A673 (cell line): ENCODE data around the gene BMP8A. TPM values are rescaled to one million over a fixed set of nuclear protein-coding genes. Genes with fewer than 3 reads are reported as not detected.

Experiments used
- BruUV-seq: library from RNA; stranded (reverse); fragments of 400-500 nt; replicated peaks from 2 replicates; lab custom pipeline; 2021; lab: Mats Ljungman, UMichigan
- CTCF ChIA-PET: fragments of 300-600 bp; sonication (Branson Sonifier 250); formaldehyde crosslinking; loops from one replicate; lab custom pipeline; 2022; ENCODE audit warnings: antibody characterized with exemption; lab: Charles Lee
- POLR2A ChIA-PET: fragments of 300-600 bp; sonication (Branson Sonifier 250); formaldehyde crosslinking; loops from one replicate; lab custom pipeline; 2022; ENCODE audit warnings: antibody characterized with exemption; ENCODE audit not compliant: low non-redundant PET; lab: Charles Lee
- DNase-seq: peaks from one replicate; pipeline ENCODE4 v3.0.0-alpha.2; 2015; ENCODE audit warnings: low spot score
- H3K27ac ChIP-seq: fragments of 200-600 bp; sonication (generic); 2 replicates; pipeline ENCODE4 v1.5.1; 2016; ENCODE audit warnings: mixed run types, low read depth, mild to moderate bottlenecking, mixed read lengths, antibody characterized with exemption, low read length; ENCODE audit not compliant: poor library complexity, severe bottlenecking
- H3K27me3 ChIP-seq: fragments of 200-600 bp; sonication (generic); replicated peaks from 2 replicates; pipeline ENCODE4 v1.6.1; 2017; ENCODE audit warnings: mixed run types, low read depth, mild to moderate bottlenecking, mixed read lengths, antibody characterized with exemption, low read length; ENCODE audit not compliant: insufficient read depth, poor library complexity
- H3K36me3 ChIP-seq: fragments of 200-600 bp; sonication (generic); 2 replicates; pipeline ENCODE4 v1.6.1; 2016; ENCODE audit warnings: mixed run types, mild to moderate bottlenecking, mixed read lengths, antibody characterized with exemption, low read length; ENCODE audit not compliant: insufficient read depth, poor library complexity, severe bottlenecking
- H3K4me1 ChIP-seq: fragments of 200-600 bp; sonication (generic); 2 replicates; pipeline ENCODE4 v1.6.1; 2017; ENCODE audit warnings: mixed run types, mild to moderate bottlenecking, mixed read lengths, antibody characterized with exemption, low read length; ENCODE audit not compliant: insufficient read depth, poor library complexity, severe bottlenecking
- H3K4me3 ChIP-seq: fragments of 200-600 bp; sonication (generic); 2 replicates; pipeline ENCODE4 v1.5.1; 2016; ENCODE audit warnings: low read depth, mixed run types, mild to moderate bottlenecking, mixed read lengths, low read length; ENCODE audit not compliant: poor library complexity, severe bottlenecking
- H3K9me3 ChIP-seq: fragments of 200-600 bp; sonication (generic); 2 replicates; pipeline ENCODE4 v1.6.1; 2016; ENCODE audit warnings: mixed run types, low read depth, mild to moderate bottlenecking, mixed read lengths, antibody characterized with exemption, low read length; ENCODE audit not compliant: poor library complexity, severe bottlenecking
- CTCF ChIP-seq: fragments of 300-800, 200-600 bp; sonication (generic); conservative IDR thresholded peaks from 2 replicates; pipeline ENCODE4 v1.5.1; 2017; ENCODE audit warnings: low read depth, mild to moderate bottlenecking, antibody characterized with exemption, low read length, moderate library complexity, mixed read lengths
- EZH2 ChIP-seq: fragments of 200-600 bp; sonication (generic); IDR thresholded peaks from 2 replicates; pipeline ENCODE4 v1.6.1; 2017; ENCODE audit warnings: borderline replicate concordance, low read depth, mild to moderate bottlenecking, mixed read lengths, antibody characterized with exemption, low read length; ENCODE audit not compliant: poor library complexity, severe bottlenecking
- intact Hi-C: fragments of 100-400 bp; cut with micrococcal nuclease; formaldehyde crosslinking; loops from one replicate; pipeline ENCODE4 v1.10.0; 2022; ENCODE audit not compliant: unreplicated experiment
- total RNA-seq: library from RNA; stranded (reverse); gene quantifications from 2 replicates; pipeline ENCODE4 v1.2.3, GENCODE V29; 2021

BMP8A gene
- total RNA-seq, 1 experiment from 2014 or later, result not detected

GRCh38 chr1:39452081-39452480 lies 39.4 kb upstream of the BMP8A start:
- no peak for DNase-seq
- Histone ChIP-seq H3K9me3 (no peaks in the 10 kb centered on the region), H3K27me3 (no peaks in the 10 kb centered on the region), H3K27ac (no peak overlapping the region), H3K36me3 (peaks cover 98% of the 10 kb centered on the region), H3K4me1 (no peaks in the 10 kb centered on the region), H3K4me3 (no peak overlapping the region)
- ChIA-PET POLR2A (no interaction called here), CTCF (no interaction called here)
- TF ChIP-seq EZH2 (no peak), CTCF (no peak)
- intact Hi-C loops, result no loop called here
- BruUV-seq, result no TSS peak

DNA sequence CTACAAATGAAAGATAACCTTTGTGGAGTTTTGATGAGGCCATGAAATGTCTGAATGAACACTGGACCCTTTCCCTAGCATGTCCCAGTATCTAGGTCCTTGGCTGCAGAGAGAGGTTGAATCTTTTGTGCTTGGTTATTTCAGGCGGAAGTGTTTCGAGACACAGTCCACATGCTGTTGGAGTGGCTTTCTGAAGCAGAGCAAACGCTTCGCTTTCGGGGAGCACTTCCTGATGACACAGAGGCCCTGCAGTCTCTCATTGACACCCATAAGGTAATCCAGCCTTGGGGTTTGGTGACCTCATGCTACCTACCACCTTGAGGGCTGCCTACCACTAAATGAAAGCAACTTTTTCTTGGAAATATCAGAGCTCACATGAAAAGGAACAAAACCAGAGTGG lies 38.9 kb upstream of the BMP8A start:
- H3K36me3 ChIP-seq, result peaks cover 98% of the 10 kb centered on the region
- DNase-seq, result no peak
- intact Hi-C loops, result no loop called here
- H3K9me3 ChIP-seq, result no peaks in the 10 kb centered on the region
- TF ChIP-seq CTCF (no peak), EZH2 (no peak)
- CTCF ChIA-PET, result no interaction called here
- no TSS peak for BruUV-seq
- no peaks in the 10 kb centered on the region for H3K27me3 ChIP-seq
- H3K27ac ChIP-seq, result no peak overlapping the region
- H3K4me1 ChIP-seq, result no peaks in the 10 kb centered on the region
- no peak overlapping the region for H3K4me3 ChIP-seq
- POLR2A ChIA-PET, result no interaction called here

DNA sequence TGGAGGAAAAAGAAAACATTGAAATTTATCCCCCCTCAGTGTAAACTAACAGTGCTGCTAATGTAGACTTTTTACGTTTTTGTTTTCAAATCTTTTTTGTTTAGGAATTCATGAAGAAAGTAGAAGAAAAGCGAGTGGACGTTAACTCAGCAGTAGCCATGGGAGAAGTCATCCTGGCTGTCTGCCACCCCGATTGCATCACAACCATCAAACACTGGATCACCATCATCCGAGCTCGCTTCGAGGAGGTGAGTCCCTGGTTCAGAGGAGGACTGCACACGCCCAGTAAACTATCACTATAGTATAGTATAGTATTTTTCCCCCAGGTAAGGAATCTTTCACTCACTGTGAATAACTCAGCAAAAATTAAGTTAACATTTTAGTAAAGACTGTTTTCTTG lies 37.8 kb upstream of the BMP8A start:
- DNase-seq, result no peak
- Histone ChIP-seq H3K9me3 (no peaks in the 10 kb centered on the region), H3K27me3 (no peaks in the 10 kb centered on the region), H3K36me3 (peaks cover 98% of the 10 kb centered on the region), H3K4me3 (no peak overlapping the region), H3K4me1 (no peaks in the 10 kb centered on the region), H3K27ac (no peak overlapping the region)
- TF ChIP-seq EZH2 (no peak), CTCF (no peak)
- no TSS peak for BruUV-seq
- ChIA-PET POLR2A (no interaction called here), CTCF (no interaction called here)
- intact Hi-C loops, result no loop called here
